Right ventricle myocardium inferior (tissue), 1 donor: ENCODE results near the gene KDELR3. TPM values are rescaled to one million over a fixed set of nuclear protein-coding genes. Genes with fewer than 3 reads are reported as not detected.

ENCODE experiments used
- total RNA-seq: library from RNA; stranded (reverse); fragmentation: NEBNext Ultra II Directional; extraction: Animal tissue kit (Norgen Biotek cat#: 25700); gene quantifications from one replicate; pipeline ENCODE4 v1.2.1, GENCODE V29; 2021
- donor health status: DM: no; HTN: yes; CAD: no; lungs with severe emphysema.

The KDELR3 gene
- total RNA-seq, 1 donor from 2014 or later = 4.4 TPM

Other genes with a start within 250 kb of the KDELR3 start
- 43.1 TPM for gene TMEM184B, start 195.1 kb upstream of the KDELR3 start, total RNA-seq
- gene CSNK1E, start 150.7 kb upstream of the KDELR3 start, total RNA-seq = 55.4 TPM
- 16.0 TPM for gene KCNJ4, start 12.9 kb upstream of the KDELR3 start, total RNA-seq
- 195 TPM for gene DDX17, start 38.2 kb downstream of the KDELR3 start, total RNA-seq
- gene DMC1, start 102.1 kb downstream of the KDELR3 start, total RNA-seq = 0.46 TPM
- 0.27 TPM for gene FAM227A, start 188.3 kb downstream of the KDELR3 start, total RNA-seq
- 32.9 TPM for gene CBY1, start 188.5 kb downstream of the KDELR3 start, total RNA-seq
- gene TOMM22, start 213.9 kb downstream of the KDELR3 start, total RNA-seq = 66.3 TPM
- gene JOSD1, start 232.8 kb downstream of the KDELR3 start, total RNA-seq = 17.5 TPM
- gene GTPBP1, start 237.8 kb downstream of the KDELR3 start, total RNA-seq = 26.8 TPM